ENCODE measurements around the gene ELL. TPM values are rescaled to one million over a fixed set of nuclear protein-coding genes. Genes with fewer than 3 reads are reported as not detected.
A peak's percentile ranks its signal among the peaks of the same experiment; 100 is the strongest.

The ELL gene
- total and polyA plus RNA-seq, 9 of the 15 experiments (the other 6 are each of a cell fraction or from before 2014, with no cell fraction given), result 0.24 to 22.5 (median 4.1) TPM

GRCh38 chr19:18415178-18415867 lies 106.5 kb downstream of the ELL start (continued):
- TF ChIP-seq CBFB (CRISPR knock-in tag; IDR thresholded peaks at IDR 0.05), result no peak
- peak; percentile 82 for TF ChIP-seq HOMEZ (CRISPR knock-in tag; IDR thresholded peaks at IDR 0.05)
- TF ChIP-seq ZNF280A (IDR thresholded peaks at IDR 0.05; ENCODE audit: low read depth, partially characterized antibody), result no peak
- TF ChIP-seq MCM2 (IDR thresholded peaks at IDR 0.05; ENCODE audit: low read depth), result peak; percentile 70; the same call in 1 of the 2 replicates
- TF ChIP-seq RBM14 (IDR thresholded peaks at IDR 0.05; ENCODE audit: borderline replicate concordance, insufficient read depth, low read depth, low read length), result no peak
- TF ChIP-seq ZBTB26 (CRISPR knock-in tag; IDR thresholded peaks at IDR 0.05), result peak; percentile 74; the same call in 1 of the 2 replicates
- TF ChIP-seq ZBTB49 (CRISPR knock-in tag; IDR thresholded peaks at IDR 0.05; ENCODE audit: borderline replicate concordance), result no peak
- peak; percentile 51; the same call in 1 of the 2 replicates for TF ChIP-seq NBN (IDR thresholded peaks at IDR 0.05; ENCODE audit: low read depth)
- no peak for TF ChIP-seq PHTF2 (CRISPR knock-in tag; IDR thresholded peaks at IDR 0.05)
- no peak for TF ChIP-seq WHSC1 (IDR thresholded peaks at IDR 0.05; ENCODE audit: low read length)
- no peak for TF ChIP-seq SIN3B (IDR thresholded peaks at IDR 0.05; ENCODE audit: low read depth)
- 0 out of 2 replicates have a peak, but pooled peaks have one; percentile 25 for TF ChIP-seq ZNF780A (CRISPR knock-in tag; IDR thresholded peaks at IDR 0.05)
- no peak for TF ChIP-seq ZNF282 (CRISPR knock-in tag; IDR thresholded peaks at IDR 0.05)
- TF ChIP-seq HEY1 (CRISPR knock-in tag; IDR thresholded peaks at IDR 0.05; ENCODE audit: borderline replicate concordance), result no peak
- TF ChIP-seq GTF3C2 (IDR thresholded peaks at IDR 0.05; ENCODE audit: borderline replicate concordance, extremely low read depth, insufficient read length), result no peak
- no peak for TF ChIP-seq PHF21A (IDR thresholded peaks at IDR 0.05; ENCODE audit: borderline replicate concordance, low read depth)
